Pancreas (tissue), 10 donors: Measurements from ENCODE around the gene EVI5L. TPM values are rescaled to one million over a fixed set of nuclear protein-coding genes. Genes with fewer than 3 reads are reported as not detected.

Experiments
- ATAC-seq, 4 donors: fragments of 200-7000 bp; cut with Tn5 transposase; one replicate each; pipeline versions ENCODE4 v1.8.0 to v1.9.1; 2020; ENCODE audit warnings: mild to moderate bottlenecking in 4 of 4, moderate library complexity in 4 of 4
- DNase-seq, 6 donors: peaks; one replicate each; pipeline ENCODE4 v3.0.0-alpha.2; 2020
- FAIRE-seq: peaks from 2 replicates; lab custom pipeline; 2012; peaks lifted over from hg19 to GRCh38; lab: Jason Lieb, UNC
- H3K27ac ChIP-seq, 4 donors: fragments of 200-600 bp; sonication (generic); 1 replicate in 3 of 4; 2 replicates in 1 of 4; pipeline versions ENCODE4 v1.5.0 to v1.8.0; 2020
- H3K27me3 ChIP-seq, 4 donors: fragments of 200-600 bp; one replicate each; pipeline ENCODE4 v1.8.0; 2021
- H3K36me3 ChIP-seq, 3 donors: fragments of 200-600 bp; sonication (generic) in 1 of 3; one replicate each; pipeline versions ENCODE4 v1.5.0 to v1.8.0; 2020 to 2021
- H3K4me1 ChIP-seq, 3 donors: fragments of 200-600 bp; one replicate each; pipeline ENCODE4 v1.8.0; 2021
- H3K4me3 ChIP-seq, 4 donors: fragments of 200-600 bp; sonication (generic) in 2 of 4; one replicate each; pipeline versions ENCODE4 v1.5.0 to v1.8.0; 2020 to 2021
- H3K9me3 ChIP-seq, 4 donors: fragments of 200-600 bp; one replicate each; pipeline ENCODE4 v1.8.0; 2021
- WGBS, 2 donors: extraction: QIAGEN DNeasy Blood & Tissue Kit; methylation state at CpG; one replicate each; pipeline ENCODE4 v1.1.7; 2013; 5-methylcytosine and 5-hydroxymethylcytosine counted together
- intact Hi-C, 3 donors: fragments of 100-400 bp; cut with DNase I; formaldehyde crosslinking; loops; one replicate each; pipeline versions ENCODE4 v1.11.1 to v1.14.2; 2022
- polyA plus RNA-seq, 2 donors: library from polyadenylated mRNA; stranded (reverse); fragments of 200-250 nt; gene quantifications; one replicate each; pipeline ENCODE4 v1.2.3, GENCODE V29; 2013
- total RNA-seq, 6 donors: library from RNA; stranded (reverse); fragmentation: NEBNext Ultra II Directional in 4 of 6; extraction: Animal tissue kit (Norgen Biotek cat#: 25700) in 4 of 6; gene quantifications; one replicate each; pipeline versions ENCODE4 v1.2.1 to v1.2.4, GENCODE V29; 2021 to 2023
- TF ChIP-seq, protein P1 (sequence below), 4 donors: fragments of 200-600 bp; sonication (generic) in 3 of 4; IDR thresholded peaks; one replicate each; pipeline versions ENCODE4 v1.5.0 to v1.8.0; 2021; ENCODE audit warnings: antibody characterized with exemption in 4 of 4
- donor health status: healthy with polysubstance abuse.
- donor health status: DM: no; HTN: no; CAD: no; lungs with moderate emphysema.
- donor health status: DM: no; HTN: no; CAD: no.
- donor health status: control.
- donor health status: control.
- donor health status: Bipolar disorder and iron deficiency.
- donor health status: DM: yes; HTN: yes; CAD: no.
- donor health status: DM: no; HTN: no; CAD: no.
- donor health status: DM: no; HTN: no; CAD: no.
- donor health status: DM: yes; HTN: yes; CAD: no.

EVI5L gene
- total and polyA plus RNA-seq, 8 donors = 3.0 to 9.1 (median 4.8) TPM

- ATAC-seq (no peak), FAIRE-seq (no peak)
- H3K4me1 ChIP-seq = peaks cover 3 to 14% (median 10%) of the 10 kb centered on the region in 3 donors
Observed at GRCh38 chr19:7905859-7906258, 75.8 kb downstream of the EVI5L start.

DNA sequence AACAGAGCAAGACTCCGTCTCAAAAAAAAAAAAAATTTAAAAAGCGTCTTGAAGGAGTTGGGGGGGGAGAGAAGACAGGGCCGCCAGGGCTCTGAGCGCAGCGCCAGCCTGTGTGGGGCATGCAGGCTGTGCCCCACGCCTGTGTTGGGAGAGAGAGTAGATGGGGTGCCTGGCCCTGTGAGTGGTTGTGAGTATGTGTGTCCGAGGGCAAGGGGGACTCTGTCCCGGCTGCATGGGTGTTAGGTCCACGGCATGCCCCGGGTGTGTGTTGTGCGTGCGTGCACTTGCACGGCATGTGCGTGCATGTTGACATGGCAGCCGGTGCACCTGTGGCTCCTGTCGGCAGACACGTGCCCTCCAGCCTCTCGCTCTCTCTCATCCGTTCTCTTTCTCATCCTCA lies 77.1 kb downstream of the EVI5L start:
- H3K4me3 ChIP-seq = no peak overlapping the region
- WGBS, 2 donors = 89 to 95% methylated on average over 19 of the region's 19 CpGs
- peak in 2 of 6 donors; percentile 19 to 42 for DNase-seq
- TF ChIP-seq, protein P1, sequence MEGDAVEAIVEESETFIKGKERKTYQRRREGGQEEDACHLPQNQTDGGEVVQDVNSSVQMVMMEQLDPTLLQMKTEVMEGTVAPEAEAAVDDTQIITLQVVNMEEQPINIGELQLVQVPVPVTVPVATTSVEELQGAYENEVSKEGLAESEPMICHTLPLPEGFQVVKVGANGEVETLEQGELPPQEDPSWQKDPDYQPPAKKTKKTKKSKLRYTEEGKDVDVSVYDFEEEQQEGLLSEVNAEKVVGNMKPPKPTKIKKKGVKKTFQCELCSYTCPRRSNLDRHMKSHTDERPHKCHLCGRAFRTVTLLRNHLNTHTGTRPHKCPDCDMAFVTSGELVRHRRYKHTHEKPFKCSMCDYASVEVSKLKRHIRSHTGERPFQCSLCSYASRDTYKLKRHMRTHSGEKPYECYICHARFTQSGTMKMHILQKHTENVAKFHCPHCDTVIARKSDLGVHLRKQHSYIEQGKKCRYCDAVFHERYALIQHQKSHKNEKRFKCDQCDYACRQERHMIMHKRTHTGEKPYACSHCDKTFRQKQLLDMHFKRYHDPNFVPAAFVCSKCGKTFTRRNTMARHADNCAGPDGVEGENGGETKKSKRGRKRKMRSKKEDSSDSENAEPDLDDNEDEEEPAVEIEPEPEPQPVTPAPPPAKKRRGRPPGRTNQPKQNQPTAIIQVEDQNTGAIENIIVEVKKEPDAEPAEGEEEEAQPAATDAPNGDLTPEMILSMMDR (IDR thresholded peaks at IDR 0.05) = no peak
- no peak for FAIRE-seq
- H3K27ac ChIP-seq = no peak overlapping the region
- H3K4me1 ChIP-seq = peaks cover 3 to 14% (median 10%) of the 10 kb centered on the region in 3 donors
- no peaks in the 10 kb centered on the region for H3K9me3 ChIP-seq
- H3K27me3 ChIP-seq = no peaks in the 10 kb centered on the region
- peaks cover 4 to 23% (median 16%) of the 10 kb centered on the region in 3 donors for H3K36me3 ChIP-seq
- intact Hi-C loops = no loop called here
- ATAC-seq = no peak

More at GRCh38 chr19:7905859-7906258, 75.8 kb downstream of the EVI5L start:
- no peak overlapping the region for H3K27ac ChIP-seq
- peak in 5 of 6 donors; percentile 20 to 69 (median 24) for DNase-seq
- no peaks in the 10 kb centered on the region for H3K9me3 ChIP-seq
- no peak overlapping the region for H3K4me3 ChIP-seq
- 80 to 87% methylated on average over 10 of the region's 10 CpGs for WGBS, 2 donors
- H3K36me3 ChIP-seq = peaks cover 4 to 10% (median 6%) of the 10 kb centered on the region in 3 donors
- intact Hi-C loops = no loop called here
- no peaks in the 10 kb centered on the region for H3K27me3 ChIP-seq
- TF ChIP-seq, protein P1 (IDR thresholded peaks at IDR 0.05) = no peak

DNA sequence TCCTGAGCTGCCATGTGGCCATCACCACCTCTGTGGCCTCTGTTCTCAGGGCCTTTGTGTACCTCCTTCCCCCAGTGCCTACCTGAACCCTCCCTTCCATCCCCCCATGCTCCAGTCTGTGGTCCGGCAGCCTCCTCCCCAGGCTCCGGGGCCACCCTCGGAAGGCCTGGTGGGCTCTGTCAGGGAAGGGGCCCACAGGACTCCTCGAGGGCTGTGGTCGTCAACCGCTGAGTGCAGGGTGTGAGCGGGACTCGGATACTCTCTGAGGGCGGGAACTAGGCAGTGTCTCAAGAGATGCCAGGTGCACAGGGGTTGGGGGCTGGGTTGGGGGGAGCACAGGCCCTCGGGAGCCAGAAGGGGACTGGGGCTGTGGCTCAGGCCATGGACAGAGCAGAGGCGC lies 77.5 kb downstream of the EVI5L start:
- Histone ChIP-seq H3K27ac (no peak overlapping the region), H3K36me3 (peaks cover 4 to 27% (median 20%) of the 10 kb centered on the region in 3 donors), H3K4me1 (peaks cover 3 to 12% (median 10%) of the 10 kb centered on the region in 3 donors), H3K9me3 (no peaks in the 10 kb centered on the region), H3K27me3 (no peaks in the 10 kb centered on the region), H3K4me3 (no peak overlapping the region)
- WGBS, 2 donors = 90 to 94% methylated on average over 11 of the region's 11 CpGs
- TF ChIP-seq, protein P1 (IDR thresholded peaks at IDR 0.05) = no peak
- ATAC-seq = no peak
- FAIRE-seq = no peak
- intact Hi-C loops = no loop called here
- DNase-seq = peak in 5 of 6 donors; percentile 5 to 51 (median 17)

DNA sequence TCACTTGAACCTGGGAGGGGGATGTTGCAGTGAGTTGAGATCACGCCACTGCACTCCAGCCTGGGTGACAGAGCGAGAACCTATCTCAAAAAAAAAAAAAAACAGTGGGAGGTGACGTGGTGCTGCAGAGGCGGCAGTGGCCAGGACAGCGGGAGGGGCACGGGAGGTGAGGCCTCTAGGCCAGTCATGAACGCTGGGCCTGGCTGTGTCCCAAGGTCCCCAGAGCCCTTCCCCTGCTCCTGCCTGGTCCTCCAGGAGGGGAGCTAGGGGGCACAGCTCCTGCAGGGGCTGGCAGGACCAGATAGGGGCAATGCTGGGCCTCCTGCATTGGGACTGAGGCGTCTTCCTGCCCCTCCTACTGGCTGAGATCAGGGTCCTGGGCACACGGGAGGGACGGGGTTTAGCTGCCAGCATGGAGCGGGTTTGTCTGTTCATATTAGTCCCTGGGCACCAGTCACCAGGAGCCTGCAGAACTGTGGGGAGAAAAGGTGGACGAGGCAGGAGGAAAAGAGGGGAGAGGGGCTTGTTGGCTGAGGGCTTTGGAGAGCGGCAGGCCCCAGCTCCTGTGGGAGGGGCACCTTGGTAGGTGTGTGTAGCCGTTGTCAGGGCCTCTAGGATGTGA lies 78.2 kb downstream of the EVI5L start:
- peaks cover 4 to 29% (median 22%) of the 10 kb centered on the region in 3 donors for H3K36me3 ChIP-seq
- FAIRE-seq (no peak), ATAC-seq (no peak), DNase-seq (peak in 2 of 6 donors; percentile 6 to 42)
- TF ChIP-seq, protein P1 (IDR thresholded peaks at IDR 0.05) = no peak
- no peak overlapping the region for H3K4me3 ChIP-seq
- intact Hi-C loops = no loop called here
- H3K9me3 ChIP-seq = no peaks in the 10 kb centered on the region
- 83 to 87% methylated on average over 13 to 14 of the region's 14 CpGs for WGBS, 2 donors
- H3K27ac ChIP-seq = no peak overlapping the region
- H3K27me3 ChIP-seq = no peaks in the 10 kb centered on the region
- peaks cover 3 to 10% (median 6%) of the 10 kb centered on the region in 3 donors for H3K4me1 ChIP-seq
